Lower leg skin (tissue), 4 donors: ENCODE measurements around the gene GRIN2A. TPM values are rescaled to one million over a fixed set of nuclear protein-coding genes. Genes with fewer than 3 reads are reported as not detected.

Source experiments
- DNase-seq, 2 donors: peaks; one replicate each; pipeline ENCODE4 v3.0.0-alpha.2; 2019; ENCODE audit warnings: low spot score in 2 of 2
- H3K4me3 ChIP-seq: fragments of 200-600 bp; sonication (generic); 2 replicates; pipeline ENCODE4 v1.5.1; 2017; ENCODE audit warnings: mild to moderate bottlenecking, low read depth; ENCODE audit not compliant: poor library complexity, severe bottlenecking
- CTCF ChIP-seq, 3 donors: fragments of 450-650 bp; IDR thresholded peaks; one replicate each; pipeline ENCODE4 v1.5.1; 2016; ENCODE audit warnings: antibody characterized with exemption in 3 of 3, mild to moderate bottlenecking in 3 of 3, moderate library complexity in 2 of 3
- POLR2A ChIP-seq, 2 donors: fragments of 450-650 bp; IDR thresholded peaks; one replicate each; pipeline ENCODE4 v1.6.1; 2016 to 2017; ENCODE audit warnings: antibody characterized with exemption in 2 of 2, mild to moderate bottlenecking in 1 of 2, moderate library complexity in 1 of 2
- WGBS, 2 donors: methylation state at CpG; one replicate each; pipeline ENCODE4 v1.1.5; 2018; 5-methylcytosine and 5-hydroxymethylcytosine counted together
- intact Hi-C: fragments of 100-400 bp; cut with DNase I; formaldehyde crosslinking; loops from one replicate; pipeline ENCODE4 v1.15.0; 2023; ENCODE audit warnings: low total_unique reads
- total RNA-seq, 4 donors: library from RNA; depleted of rRNA; stranded (reverse); fragments of >200 nt; gene quantifications; one replicate each; pipeline ENCODE4 v1.1.0, GENCODE V29; 2016

GRIN2A gene
- total RNA-seq, 4 donors from 2014 or later = 0.30 to 1.7 (median 0.73) TPM

- no peak for DNase-seq
- intact Hi-C loops = no loop called here
- TF ChIP-seq POLR2A (IDR thresholded peaks at IDR 0.05) (no peak), CTCF (IDR thresholded peaks at IDR 0.05) (no peak)
- no peak overlapping the region for H3K4me3 ChIP-seq
- 88 to 89% methylated on average over 4 of the region's 4 CpGs for WGBS, 2 donors
Observed at GRCh38 chr16:10224850-10225249, 42.6 kb upstream of the GRIN2A start.

- intact Hi-C loops = no loop called here
- H3K4me3 ChIP-seq = no peak overlapping the region
- 54 to 65% methylated on average over 3 of the region's 3 CpGs for WGBS, 2 donors
- no peak for DNase-seq
- no peak for TF ChIP-seq POLR2A (IDR thresholded peaks at IDR 0.05)
- no peak for TF ChIP-seq CTCF (IDR thresholded peaks at IDR 0.05)
Observed at GRCh38 chr16:10220942-10221341, 38.7 kb upstream of the GRIN2A start.

- TF ChIP-seq CTCF (IDR thresholded peaks at IDR 0.05) = no peak
- TF ChIP-seq POLR2A (IDR thresholded peaks at IDR 0.05) = no peak
- no peak for DNase-seq
- no peak overlapping the region for H3K4me3 ChIP-seq
- intact Hi-C loops = no loop called here
- WGBS, 2 donors = 51 to 53% methylated on average over 4 of the region's 4 CpGs
Observed at GRCh38 chr16:10219742-10220141, 37.5 kb upstream of the GRIN2A start.

- 65 to 67% methylated on average over 15 of the region's 15 CpGs for WGBS, 2 donors
- DNase-seq = no peak
- no peak overlapping the region for H3K4me3 ChIP-seq
- intact Hi-C loops = no loop called here
- no peak for TF ChIP-seq CTCF (IDR thresholded peaks at IDR 0.05)
- TF ChIP-seq POLR2A (IDR thresholded peaks at IDR 0.05) = no peak
Observed at GRCh38 chr16:10218490-10219206, 36.4 kb upstream of the GRIN2A start.

- WGBS, 2 donors = 89% methylated on average over 4 of the region's 4 CpGs
- TF ChIP-seq CTCF (IDR thresholded peaks at IDR 0.05) (no peak), POLR2A (IDR thresholded peaks at IDR 0.05) (no peak)
- DNase-seq = no peak
- H3K4me3 ChIP-seq = no peak overlapping the region
- intact Hi-C loops = no loop called here
Observed at GRCh38 chr16:10213748-10214147, 31.5 kb upstream of the GRIN2A start.

GRCh38 chr16:10210944-10211343, 28.7 kb upstream of the GRIN2A start:
- no peak for DNase-seq
- WGBS, 2 donors = 17 to 21% methylated on average over 6 of the region's 6 CpGs
- intact Hi-C loops = no loop called here

More at GRCh38 chr16:10210944-10211343, 28.7 kb upstream of the GRIN2A start:
- TF ChIP-seq CTCF (IDR thresholded peaks at IDR 0.05) (no peak), POLR2A (IDR thresholded peaks at IDR 0.05) (no peak)
- no peak overlapping the region for H3K4me3 ChIP-seq
